Forelimb muscle (tissue), 1 donor: ENCODE data around the gene BPIFB1. TPM values are rescaled to one million over a fixed set of nuclear protein-coding genes. Genes with fewer than 3 reads are reported as not detected.

Experiments used
- DNase-seq: peaks from one replicate; pipeline ENCODE4 v3.0.0-alpha.2; 2013; ENCODE audit warnings: low read depth
- polyA plus RNA-seq: library from polyadenylated mRNA; unstranded; fragments of 120-200 nt; gene quantifications from one replicate; pipeline ENCODE4 v1.2.1, GENCODE V29; 2013; ENCODE audit not compliant: insufficient read length

The BPIFB1 gene
- polyA plus RNA-seq, 1 donor = not detected

GRCh38 chr20:33325350-33325749 lies 42.3 kb downstream of the BPIFB1 start:
- no peak for DNase-seq

DNA sequence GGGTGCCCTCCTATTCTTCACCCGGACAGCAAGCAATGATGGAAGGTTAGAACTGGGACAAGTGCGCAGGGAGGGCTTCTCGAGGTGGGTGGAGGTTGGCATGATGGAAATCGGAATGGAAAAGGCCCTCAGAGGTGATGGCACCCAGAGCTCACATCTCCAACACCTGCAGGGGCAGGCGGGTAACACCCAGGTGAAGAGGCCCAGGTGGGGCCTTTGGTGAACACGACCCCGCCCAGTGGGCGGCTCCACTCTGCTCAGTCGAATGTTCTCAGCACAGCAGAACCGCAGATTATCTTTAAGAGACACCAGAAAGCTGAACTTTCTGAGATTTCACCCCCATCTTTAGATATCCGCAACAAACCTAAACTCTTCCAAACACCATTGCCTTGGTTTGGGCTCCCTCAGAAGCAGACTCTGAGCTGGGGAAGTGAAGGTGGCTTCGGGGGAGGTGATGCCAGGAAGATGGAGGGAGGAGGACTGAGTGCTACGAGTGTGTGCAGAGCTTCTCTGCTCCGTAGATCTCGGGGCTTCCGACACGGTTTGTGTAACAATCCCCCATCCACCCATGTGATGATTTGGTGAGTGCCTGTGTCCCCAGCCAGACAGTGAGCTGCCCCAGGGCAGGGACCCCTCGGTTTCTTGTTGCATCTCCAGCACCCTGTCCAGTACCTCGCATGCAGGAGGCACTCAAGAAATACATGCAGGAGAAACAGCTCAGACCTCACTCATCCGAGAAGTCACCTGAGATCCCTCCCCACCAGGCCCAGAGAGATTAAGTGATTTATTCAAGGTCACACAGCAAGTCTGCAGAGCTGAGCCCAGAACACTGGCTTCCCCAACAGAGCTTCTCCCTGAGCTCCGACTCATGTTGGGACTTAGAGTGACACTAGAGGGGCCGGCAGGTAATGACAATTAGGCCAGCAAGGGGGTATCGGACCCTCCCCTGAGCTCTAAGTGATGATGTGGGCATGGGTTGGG lies 45.4 kb downstream of the BPIFB1 start:
- no peak for DNase-seq

- no peak for DNase-seq
These were observed 50.0 kb downstream of the BPIFB1 start for GRCh38 chr20:33332905-33333456.

- DNase-seq = no peak
These were observed 50.6 kb downstream of the BPIFB1 start for GRCh38 chr20:33333616-33334015.

- DNase-seq = no peak
These were observed 51.1 kb downstream of the BPIFB1 start for GRCh38 chr20:33334111-33334510.

DNA sequence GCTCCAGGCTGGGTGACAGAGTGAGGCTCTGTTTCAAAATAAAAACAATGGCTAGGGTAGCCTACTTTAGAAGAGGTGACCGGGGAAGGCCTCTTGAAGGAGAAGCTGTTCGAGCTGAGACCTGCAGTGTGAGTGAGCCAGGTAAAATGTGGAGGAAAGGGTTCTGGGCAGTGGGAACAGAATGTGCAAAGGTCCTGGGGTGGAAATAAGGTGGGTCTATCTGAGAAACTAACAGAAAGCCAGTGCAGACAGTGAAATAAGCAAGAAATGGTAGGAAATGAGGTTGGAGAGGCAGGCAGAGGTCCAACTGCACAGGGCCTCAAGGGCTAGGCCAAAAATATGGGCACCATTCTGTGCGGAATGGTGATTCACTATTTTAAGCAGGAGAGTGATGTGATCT lies 53.4 kb downstream of the BPIFB1 start:
- DNase-seq = no peak

DNA sequence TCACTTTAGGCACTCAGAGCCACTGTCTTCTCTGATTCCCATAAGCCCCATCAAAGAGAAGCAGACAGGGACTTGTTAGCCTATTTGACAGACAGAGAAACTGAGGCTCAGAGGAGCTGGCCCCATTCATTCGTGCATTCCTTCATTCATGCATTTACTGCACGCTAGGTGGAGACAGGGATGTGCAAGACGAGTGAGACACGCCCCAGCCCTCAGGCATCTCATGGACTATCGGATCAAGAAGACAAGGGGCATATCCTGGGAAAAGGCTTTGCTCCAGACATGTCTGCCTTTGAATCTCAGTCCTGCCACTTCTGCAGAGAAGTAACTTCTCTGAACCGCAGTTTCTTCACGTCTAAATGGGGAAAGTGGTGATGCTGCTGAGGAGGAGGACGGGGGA lies 54.1 kb downstream of the BPIFB1 start:
- no peak for DNase-seq

GRCh38 chr20:33337531-33338165 lies 54.6 kb downstream of the BPIFB1 start:
- DNase-seq = no peak

DNA sequence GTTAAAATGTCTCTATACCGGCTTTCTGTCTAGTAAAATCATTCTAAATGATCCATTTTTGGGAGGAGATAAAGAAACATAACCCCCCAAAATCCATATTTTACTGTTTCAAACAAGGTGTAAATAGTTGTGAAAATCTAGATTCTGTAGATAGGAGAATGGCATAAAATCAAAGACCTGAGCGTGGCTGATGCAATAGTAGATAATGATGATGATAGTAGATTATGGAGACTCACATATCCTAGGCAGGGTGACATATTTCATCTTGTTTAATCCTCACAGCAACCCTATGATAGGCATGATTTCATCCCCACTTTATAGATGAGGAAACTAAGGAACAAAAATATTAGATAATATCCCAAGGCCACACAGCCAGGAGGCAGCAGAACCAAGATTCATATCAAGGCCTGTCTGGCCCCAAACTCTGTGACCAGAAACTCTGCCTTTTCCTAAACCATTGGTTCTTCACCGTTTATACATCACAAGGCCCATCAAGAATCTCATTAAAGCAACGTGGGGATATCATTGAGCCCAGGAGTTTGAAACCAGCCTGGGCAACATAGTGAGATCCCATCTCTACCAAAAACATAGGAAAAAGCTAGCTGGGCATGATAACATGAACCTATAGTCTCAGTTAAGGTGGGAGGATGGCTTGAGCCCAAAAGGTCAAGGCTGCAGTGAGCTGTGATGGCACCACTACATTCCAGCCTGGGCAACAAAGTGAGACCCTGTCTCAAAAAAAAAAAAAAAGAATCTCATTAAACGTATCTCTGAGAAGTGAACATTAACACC lies 55.6 kb downstream of the BPIFB1 start:
- DNase-seq = no peak

GRCh38 chr20:33339515-33340058 lies 56.6 kb downstream of the BPIFB1 start:
- no peak for DNase-seq

GRCh38 chr20:33343521-33343920 lies 60.5 kb downstream of the BPIFB1 start:
- no peak for DNase-seq

- DNase-seq = no peak
These were observed 62.3 kb downstream of the BPIFB1 start for GRCh38 chr20:33345342-33345741.

DNA sequence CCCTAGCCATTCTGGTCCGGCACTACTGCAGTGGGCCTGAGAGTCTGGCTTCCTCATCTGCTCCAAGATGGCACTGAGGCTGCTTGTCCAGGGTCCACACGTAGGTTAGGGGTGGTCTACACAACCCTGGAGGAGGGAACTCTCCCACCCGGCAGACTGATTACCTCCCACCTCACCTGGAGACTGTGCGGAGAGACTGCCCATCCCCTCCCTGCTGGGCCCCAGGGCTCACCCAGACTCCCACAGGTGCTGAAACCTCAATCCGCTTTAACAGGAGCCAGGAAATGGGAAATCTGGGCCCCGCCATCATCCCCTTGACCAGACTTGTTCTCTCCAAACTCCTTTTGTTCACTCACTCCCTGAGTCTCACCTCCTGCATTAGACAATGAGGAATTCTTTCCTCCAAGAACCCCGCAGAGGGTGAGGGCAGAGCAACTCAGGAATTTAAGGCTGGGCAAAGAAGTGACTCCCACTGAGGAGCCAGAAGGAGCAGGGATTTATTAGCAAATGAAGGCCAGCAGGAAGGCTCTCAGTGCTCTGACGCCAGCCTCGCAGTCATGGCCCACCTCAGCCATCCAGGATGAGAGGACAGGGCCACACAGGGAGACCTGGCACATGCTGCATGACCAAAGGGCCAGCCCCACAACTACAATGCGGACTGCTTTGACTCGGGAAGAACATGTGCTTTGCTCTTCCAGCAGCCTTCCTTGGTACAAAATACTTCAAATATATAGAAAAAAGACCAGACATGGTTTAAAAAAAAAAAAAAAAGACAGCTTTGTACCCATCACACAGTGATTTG lies 65.3 kb downstream of the BPIFB1 start:
- DNase-seq = no peak

DNA sequence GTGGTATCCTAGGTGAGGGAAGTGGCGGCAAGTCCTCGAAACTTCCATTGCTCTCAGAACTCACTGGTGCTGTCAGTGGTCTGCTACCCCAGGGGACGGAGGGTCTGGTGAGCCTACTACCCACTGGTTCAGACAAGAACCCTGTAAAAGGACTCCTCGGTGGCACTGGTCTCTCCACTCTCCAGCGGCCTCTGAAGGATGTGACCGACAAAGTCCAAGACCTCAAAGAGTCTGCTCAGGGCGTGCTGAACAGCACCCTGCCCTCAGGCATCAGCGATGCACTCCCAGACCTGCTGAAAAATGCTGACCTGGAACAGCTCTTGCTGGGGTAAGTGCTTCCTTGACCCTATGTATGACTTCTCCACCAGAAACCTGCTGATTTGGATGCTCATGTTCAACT lies 66.5 kb downstream of the BPIFB1 start:
- DNase-seq = no peak

DNA sequence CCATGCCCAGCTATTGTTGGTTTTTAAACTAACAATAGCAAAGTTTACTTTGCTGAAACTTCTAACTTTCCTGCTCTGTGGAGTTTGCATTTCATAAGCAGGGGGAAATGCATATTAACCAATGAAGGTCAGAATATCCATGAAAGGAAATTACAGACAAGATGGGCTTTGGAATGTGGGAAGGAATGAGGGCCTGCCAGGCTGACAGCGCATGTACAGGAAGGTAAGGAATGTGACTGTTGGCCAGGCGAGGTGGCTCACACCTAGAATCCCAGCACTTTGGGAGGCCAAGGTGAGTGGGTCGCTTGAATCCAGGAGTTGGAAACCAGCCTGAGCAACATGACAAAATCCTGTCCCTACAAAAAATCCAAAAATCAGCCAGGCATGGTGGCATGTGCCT lies 68.7 kb downstream of the BPIFB1 start:
- no peak for DNase-seq

- DNase-seq = no peak
These were observed 69.4 kb downstream of the BPIFB1 start for GRCh38 chr20:33352258-33353012.

- DNase-seq = no peak
These were observed 70.0 kb downstream of the BPIFB1 start for GRCh38 chr20:33353013-33353402.
